HG02970 (cell line): ENCODE measurements around the gene MAPK8IP3.
"Not testable (repeated sequence)": the region's sequence is repeated elsewhere in the genome, so short reads cannot be mapped to it uniquely, and the experiment has no call there.

Experiments used
- ATAC-seq: cut with Tn5 transposase; IDR thresholded peaks from one replicate; pipeline ENCODE4 v1.9.1; 2021; ENCODE audit warnings: mild to moderate bottlenecking, moderate library complexity, moderate number of reproducible peaks; ENCODE audit not compliant: unreplicated experiment, low FRiP score

Gene MAPK8IP3

DNA sequence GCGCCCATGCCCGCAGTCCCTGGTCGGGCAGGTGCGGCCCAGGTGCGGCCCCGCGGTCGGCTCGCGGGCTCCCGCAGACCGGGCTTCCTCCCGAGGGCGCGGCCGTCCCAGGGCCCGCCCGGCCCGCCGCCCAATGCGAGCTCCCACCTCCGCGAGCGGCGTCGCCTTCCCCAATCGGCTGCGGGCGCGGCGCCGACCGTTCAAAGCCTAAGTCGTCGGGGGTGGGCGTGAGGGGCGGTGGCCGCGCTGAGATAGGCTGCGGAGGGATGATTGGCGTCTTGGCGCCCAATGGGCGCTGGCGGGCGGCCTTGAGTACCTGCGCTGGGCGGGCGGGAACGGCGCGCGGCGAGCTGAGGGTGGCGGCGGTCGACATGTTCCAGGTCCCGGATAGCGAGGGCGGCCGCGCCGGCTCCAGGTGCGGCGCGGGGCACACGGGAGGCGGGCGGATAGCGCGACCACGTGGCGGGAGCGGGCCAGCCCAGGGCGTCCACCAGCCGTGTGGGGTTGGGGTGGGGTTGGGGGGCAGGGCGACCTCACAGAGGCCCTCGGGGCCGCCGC lies 28.0 kb upstream of the MAPK8IP3 start, which contains the start of gene JPT2:
JPT2 (plus strand) TSS at position 338 of the 558 bp plus-strand sequence; CDS start at position 372, 34 bp downstream.
- peak; percentile 92 for ATAC-seq

DNA sequence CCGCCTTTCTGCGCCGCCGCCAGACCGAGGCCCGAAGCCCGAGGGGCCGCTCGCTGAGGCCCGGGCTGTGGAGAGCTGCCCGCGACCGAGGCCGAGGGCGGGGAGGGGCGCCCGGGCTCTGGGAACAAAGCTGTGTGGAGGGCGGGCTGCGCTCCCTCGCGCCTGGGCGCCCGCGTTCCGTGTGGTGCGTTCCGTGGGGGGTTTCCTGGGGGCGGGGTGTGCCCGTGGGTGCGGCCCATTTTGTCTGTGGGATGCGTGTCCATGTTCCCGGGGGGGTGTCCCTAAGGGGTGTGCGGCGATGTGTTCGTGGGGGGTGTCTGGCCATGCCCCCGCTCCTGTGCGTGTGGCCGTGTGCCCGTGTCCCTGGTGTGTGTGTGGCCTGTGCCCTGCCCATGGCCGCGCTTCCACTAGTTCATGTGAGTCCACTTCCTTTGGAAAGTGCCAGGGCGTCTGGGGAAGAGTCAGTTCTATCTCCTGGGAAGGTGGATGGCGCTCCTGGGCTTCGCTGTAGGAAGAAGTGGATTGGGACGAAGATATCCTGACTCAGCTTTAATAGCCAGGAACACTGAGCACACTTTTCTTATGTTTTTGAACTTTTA lies 27.4 kb upstream of the MAPK8IP3 start:
- no peak for ATAC-seq

DNA sequence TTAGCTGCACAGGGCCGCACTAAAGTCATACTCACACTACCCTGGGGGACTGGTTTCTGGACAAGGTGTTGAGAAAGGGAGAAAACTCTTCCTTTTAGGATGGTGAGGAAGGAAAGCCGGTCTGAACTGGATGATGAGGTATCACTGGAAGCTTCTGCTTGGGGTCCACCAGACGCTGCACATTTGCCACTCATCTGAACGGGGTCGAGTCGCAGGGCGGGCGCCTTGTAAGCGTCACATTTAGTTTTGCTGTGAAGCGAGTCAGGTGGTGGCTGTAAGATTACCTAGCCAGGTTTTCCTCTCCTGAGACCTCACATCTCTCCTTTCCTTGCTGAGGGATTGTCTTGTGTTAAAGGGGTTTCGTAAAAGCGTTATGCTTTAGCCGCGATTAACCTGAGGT lies 25.6 kb upstream of the MAPK8IP3 start:
- no peak for ATAC-seq

DNA sequence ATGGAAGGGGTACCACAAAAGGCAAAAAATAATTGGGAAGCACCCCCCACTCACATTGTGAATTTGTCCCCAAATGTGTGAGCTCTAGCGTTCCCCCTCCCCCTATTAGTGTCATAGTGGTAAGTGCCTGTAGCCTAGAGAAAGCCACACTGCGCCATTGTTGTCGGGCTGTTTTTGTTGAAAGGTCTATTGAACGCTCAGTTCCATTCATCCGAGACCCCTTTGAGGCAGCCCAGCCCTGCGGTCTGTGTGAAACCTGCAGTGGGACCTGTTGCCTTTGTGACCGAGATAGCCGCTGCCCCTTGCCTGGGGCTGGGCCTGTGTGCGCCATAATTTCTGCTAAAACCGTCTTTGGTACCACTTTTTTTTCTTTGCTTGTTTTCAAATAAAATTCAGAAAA lies 25.0 kb upstream of the MAPK8IP3 start:
- ATAC-seq = no peak

DNA sequence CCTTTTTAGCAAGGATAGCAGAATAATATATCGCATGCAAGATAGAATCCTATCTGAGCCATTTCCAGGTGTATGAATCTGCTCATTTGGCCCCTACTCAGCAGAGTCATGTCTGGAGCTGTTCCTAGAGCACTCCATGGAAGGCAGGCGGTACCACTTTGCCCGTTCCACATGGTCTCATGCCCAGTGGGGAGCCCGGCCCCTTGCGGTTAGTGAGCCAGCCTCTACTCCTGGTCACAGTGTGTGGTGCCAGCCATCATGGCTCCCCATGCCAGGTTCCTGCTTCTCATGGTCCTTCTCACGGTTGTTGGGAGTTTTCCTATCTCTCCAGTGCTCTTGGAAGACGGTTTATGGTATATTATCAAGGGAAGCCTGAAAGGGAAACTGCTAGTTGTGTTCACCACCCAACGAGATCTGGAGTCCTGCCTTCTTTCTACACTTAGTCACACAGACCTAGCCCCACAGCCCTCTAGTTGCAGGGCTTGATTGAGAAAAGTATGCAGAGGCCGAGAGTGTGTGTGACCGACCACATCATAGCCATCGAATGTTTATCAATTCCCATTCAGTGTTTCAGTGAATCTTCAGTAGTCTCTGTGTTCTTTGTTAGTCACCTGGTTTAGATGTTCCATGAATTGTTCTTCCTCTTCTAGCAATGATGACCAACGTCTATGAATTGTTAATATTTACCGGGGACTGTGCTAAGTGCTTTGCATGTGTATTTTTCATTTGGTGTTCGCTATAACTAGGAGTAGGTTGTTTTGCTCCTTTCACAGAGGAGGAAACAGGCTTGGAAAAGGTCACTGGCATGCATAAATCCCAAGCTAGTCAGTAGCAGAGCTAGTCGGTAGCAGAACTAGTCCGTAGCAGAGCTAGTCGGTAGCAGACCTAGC lies 18.3 kb upstream of the MAPK8IP3 start:
- no peak for ATAC-seq

DNA sequence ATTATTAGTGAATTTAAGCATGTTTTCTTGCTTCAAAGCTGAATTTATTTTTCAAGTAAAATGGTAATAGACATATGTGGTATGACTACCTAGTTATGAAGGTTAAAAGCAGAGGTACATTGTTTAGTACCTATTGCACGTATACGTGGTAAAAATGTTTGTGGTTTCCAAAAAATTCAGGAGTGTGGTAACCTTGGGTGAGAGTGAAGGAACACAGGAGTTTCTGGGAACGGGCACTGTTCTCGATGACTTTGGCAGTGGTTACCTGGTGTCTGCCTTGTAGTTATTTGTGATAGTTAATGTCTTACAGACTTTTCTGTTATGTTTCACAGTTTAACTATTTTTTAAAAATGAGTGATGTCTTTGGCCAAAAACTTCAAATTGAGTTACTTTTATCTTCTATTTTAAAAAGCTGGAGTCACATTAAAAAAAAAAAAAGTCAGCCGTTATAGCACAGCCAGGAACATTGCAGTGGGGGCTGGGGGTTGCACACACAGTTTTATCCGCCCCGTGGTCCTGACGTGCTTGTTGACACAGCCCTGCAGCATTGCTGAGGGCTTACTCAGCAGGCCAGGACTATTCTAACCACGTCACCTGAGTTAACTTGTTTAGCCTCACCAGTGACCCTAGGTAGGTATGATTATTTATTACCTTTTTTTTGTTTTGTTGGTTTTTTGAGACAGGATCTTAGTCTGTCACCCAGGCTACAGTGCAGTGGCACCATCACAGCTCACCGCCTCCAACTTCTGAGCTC lies 17.0 kb upstream of the MAPK8IP3 start:
- no peak for ATAC-seq

DNA sequence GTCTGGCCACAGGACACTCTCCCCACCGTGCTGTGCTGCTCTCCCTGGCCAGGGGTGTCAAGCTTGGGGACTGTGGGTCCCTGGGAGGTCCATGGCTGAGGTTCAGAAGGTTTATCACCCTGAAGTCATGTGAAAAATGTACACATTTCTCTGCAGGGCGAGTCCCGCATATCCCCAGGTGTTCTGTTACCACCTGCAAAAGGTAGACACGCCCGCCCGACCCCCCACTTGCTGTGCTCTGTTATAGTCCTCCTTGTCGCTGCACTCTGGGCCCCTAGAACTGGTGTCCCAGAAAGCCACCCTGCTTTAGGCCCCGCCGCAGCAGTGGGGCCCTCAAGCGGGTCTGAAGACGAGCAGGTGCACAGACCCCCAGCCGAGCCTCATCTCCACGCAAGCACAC lies 16.1 kb upstream of the MAPK8IP3 start:
- ATAC-seq = no peak

DNA sequence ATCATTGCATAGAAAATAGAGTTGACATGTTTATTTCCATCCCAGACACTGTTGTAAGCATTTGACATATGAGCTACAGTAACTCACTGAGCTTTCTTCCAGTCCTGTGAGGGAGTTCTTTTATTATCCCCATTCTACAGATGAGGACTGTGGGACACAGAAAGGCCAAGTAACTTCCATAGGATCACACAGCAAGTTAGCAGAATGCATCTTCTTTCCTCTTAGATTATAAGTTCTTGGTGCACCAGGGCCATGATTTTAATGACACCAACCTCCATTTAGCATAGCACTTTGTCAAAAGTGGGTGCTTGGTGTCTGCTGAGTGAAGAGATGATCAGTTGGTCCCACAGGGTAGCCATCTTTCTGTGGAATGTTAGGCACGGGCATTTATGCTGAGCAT lies 15.2 kb upstream of the MAPK8IP3 start:
- no peak for ATAC-seq

DNA sequence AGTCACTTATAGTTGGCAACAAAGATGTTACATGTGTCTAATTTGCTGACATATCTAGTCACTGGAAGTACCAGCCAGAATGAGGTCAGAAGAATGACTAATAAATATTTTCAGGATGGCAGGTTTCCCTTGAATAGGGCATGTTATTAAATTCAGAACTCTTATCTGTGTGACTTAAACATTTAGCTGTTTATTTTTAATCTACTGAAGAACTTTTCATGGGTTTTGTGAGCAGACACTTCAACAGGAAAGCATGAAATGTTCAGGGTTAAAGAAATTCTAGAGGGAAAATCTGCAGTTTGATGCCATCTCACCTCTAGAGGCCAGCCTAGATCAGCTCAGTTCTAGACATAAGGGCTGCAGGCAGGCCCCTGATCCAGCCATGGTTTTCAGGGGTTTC lies 14.7 kb upstream of the MAPK8IP3 start:
- no peak for ATAC-seq

DNA sequence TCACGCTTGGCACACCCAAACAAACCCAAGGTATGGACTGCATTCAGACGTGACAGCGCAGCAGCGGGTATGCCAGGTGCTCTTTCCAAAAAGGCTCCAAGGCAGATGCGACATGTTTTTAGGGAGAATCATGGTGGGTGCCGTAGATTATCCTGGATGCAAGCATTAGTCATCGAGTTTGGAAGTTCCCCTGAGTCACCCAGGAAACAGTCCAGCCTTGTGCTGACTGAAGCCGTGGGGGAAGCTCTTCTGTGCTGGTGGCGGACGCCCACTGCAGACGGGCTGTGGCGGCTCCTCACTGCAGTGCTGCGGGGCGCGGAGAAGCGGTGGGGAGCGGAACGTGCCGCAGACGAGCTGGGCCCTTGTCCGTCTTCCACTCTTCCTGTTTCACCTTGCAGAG lies 14.0 kb upstream of the MAPK8IP3 start:
- ATAC-seq = no peak

DNA sequence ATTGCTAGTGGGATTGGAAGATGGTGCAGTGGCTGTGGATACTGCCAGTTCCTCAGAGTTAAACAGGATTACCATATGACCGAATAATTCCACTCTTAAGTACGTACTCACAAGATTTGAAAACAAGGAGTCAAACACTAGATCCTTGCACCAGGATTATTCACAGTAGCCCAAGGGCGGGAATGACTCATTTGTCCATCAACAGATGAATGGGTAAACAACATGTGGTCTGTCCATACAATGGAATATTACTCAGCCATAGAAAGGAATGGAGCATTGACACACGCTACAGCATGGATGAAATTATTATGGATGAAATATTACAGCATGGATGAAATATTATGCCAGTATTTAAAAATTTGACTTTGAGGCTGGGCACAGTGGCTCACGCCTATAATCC lies 9.1 kb upstream of the MAPK8IP3 start:
- ATAC-seq = no peak

DNA sequence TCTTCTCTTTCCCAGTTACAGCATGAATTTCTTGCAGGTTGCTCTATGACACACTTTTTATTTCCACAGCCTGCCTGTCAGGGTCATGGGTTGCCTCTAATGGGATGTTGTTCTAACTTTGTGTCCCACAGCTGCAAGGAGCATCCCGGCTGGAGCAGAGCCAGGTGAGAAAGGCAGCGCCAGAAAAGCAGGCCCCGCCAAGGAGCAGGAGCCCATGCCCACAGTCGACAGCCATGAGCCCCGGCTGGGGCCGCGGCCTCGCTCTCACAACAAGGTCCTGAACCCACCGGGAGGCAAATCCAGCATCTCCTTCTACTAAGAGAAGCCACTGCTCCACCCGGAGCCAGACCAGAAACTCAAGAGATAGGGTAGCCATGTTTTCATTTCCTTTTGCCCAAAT lies 7.3 kb upstream of the MAPK8IP3 start:
- no peak for ATAC-seq

DNA sequence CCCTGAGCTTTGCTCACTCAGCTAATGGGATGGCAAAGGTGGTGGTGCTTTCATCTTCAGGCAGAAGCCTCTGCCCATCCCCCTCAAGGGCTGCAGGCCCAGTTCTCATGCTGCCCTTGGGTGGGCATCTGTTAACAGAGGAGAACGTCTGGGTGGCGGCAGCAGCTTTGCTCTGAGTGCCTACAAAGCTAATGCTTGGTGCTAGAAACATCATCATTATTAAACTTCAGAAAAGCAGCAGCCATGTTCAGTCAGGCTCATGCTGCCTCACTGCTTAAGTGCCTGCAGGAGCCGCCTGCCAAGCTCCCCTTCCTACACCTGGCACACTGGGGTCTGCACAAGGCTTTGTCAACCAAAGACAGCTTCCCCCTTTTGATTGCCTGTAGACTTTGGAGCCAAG lies 5.7 kb upstream of the MAPK8IP3 start:
- ATAC-seq = no peak

DNA sequence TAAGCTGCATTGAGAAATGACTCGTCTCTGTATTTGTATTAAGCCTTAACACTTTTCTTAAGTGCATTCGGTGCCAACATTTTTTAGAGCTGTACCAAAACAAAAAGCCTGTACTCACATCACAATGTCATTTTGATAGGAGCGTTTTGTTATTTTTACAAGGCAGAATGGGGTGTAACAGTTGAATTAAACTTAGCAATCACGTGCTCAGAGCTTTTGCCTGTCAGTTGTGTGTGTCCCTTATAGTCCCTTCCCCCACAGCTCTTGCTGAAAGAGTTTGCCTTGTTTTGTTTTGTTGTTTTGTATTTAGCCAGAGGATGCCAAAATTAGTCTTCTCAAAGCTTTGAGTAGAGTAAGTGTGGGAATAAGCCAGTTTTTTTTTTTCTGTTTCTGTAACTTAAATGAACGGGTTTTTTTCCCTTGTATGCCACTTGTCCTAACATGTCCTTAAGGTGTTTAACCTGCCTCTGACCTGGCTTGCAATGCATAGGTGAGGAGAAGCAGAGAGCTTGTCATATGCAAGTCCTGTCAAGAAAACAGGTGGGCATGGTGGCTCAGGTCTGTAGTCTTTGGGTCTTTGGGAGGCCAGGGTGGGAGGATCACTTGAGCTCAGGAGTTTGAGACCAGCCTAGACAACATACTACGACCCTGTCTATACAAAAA lies 4.6 kb upstream of the MAPK8IP3 start:
- ATAC-seq = no peak

DNA sequence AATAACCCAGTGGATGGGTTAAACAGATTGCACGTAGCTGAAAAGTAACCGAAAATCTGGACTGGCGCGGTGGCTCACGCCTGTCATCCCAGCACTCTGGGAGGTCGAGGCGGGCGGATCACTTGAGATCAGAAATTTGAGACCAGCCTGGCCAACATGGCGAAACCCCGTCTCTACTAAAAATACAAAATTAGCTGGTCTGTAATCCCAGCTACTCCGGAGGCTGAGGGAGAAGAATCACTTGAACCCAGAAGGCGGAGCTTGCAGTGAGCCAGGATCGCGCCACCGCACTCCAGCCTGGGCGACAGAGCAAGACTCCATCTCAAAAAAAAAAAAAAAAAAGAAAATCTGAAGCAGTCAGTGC lies 689 bp upstream of the MAPK8IP3 start:
- not testable (repeated sequence) for ATAC-seq

DNA sequence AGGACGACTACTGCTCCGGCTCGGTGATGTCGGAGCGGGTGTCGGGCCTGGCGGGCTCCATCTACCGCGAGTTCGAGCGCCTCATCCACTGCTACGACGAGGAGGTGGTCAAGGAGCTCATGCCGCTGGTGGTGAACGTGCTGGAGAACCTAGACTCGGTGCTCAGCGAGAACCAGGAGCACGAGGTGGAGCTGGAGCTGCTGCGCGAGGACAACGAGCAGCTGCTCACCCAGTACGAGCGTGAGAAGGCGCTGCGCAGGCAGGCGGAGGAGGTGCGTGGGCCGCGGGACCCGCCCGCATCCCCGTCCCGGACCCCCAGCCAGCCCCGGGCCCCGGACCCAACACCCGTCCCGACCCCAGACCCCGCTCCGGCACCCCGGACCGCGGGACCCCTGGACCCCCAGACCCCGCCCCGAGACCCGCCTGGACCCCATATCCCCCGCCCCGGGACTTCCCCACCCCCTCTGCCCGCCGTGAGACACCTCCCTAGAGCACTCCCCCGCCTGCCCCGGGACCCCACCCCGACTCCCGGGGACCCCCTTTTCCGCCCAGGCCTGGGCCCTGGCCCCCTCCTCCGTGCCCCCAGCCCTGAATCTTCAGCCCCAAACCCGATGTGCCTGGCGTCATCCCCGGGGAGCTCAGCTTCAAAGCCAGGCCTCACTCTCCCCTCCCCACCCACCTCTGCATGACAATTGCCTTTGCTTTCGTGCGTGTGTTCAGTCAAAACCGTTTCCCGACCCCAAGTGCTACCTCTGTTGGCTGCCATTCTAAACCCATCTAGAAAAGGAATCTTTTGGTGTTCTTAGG lies 594 bp downstream of the MAPK8IP3 start:
- ATAC-seq = peak; percentile 11

DNA sequence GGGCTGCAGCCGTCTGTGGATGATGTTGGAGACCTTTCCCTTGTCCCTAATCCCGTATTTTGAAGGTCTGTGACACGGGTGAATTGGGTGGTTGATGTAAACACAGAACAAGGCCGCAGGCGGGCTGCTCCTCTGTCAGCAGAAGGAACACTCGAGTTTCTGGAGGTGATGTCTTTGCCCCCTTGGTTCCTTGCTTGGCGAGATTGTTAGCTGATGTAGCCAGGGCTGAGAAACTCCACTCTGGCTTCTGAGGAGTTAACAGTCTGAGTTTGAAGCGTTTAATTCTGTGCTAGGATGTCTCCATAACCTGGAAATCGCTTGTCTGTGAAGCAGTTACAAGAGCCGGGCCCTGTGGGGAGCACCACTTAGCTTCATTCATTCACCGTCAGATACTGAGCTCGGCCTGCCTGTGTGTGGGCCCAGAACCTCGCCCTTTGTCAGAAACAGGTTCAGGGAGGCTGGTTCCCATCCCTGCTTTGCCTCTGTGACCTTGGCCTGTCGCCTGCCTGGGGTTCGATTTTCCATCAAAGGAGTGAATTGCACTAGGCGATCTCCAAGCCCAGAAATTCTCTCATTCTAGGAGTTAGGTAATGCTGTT lies 1.3 kb downstream of the MAPK8IP3 start:
- no peak for ATAC-seq

DNA sequence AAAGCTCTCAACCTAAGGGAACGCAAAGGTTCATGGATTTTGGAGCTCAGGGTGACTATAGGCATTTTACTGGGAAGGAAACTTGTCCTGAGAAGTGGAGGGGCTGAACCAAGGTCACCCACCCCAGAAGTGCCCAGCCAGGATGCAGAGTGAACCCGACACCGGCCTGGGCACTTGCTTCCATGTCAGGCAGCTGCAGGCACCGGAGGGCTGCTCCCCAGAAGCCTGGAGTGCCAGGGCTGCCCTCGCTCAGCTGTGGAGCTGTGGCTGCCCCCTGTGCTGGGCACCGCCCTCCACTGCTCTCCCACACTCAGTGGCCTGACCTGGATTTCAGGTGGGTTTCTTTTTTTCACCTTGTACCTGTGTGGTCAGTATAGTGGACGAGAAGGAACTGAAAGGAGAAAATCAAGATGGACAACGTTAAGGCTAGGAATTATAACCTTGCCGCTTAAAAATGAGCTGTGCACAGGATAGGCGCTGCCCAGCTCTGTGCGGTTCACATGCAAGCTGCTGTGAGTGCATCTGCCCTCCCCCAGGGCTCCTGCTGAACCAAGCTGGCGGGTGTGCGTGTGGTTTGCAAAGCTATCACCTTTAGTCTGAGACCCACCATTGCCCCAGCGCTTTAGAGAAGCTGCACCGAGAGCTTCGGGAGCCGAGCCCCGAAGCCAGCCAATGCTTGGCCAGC lies 2.2 kb downstream of the MAPK8IP3 start:
- no peak for ATAC-seq

DNA sequence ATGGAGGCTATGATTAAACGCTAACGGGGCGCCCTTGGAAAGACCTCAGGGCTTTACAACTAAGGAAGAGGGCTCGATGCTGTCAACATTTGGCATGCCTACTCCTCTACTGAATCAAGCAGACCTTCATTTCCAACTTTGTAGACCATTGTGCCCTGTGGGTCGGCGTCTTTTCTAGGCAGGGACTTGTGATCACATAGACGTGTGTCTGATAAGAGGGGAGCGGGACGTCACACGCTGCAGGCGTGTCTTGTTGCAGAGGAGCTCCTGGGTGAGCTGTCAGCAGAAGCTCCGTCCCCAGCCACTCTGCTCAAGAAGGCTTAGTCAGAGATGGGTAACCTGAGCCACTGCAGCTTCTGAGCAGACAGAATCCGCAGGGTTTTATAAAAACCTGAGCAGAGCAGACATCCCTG lies 2.8 kb downstream of the MAPK8IP3 start:
- ATAC-seq = no peak
